HepG2 (cell line): ENCODE results near the gene OTUB2. TPM values are rescaled to one million over a fixed set of nuclear protein-coding genes. Genes with fewer than 3 reads are reported as not detected.

Experiments used
- ATF7 ChIP-seq, 2 experiments: fragments of 450-650 bp in 1 of 2; sonication (generic) in 1 of 2; formaldehyde crosslinking in 1 of 2; IDR thresholded peaks; 2 replicates each; pipeline versions ENCODE4 v1.4.0 to v1.6.1; 2016 to 2020; ENCODE audit warnings: antibody characterized with exemption in 1 of 2, mild to moderate bottlenecking in 1 of 2, missing genetic modification reagents in 1 of 2
- NCOA5 ChIP-seq: sonication (generic); formaldehyde crosslinking; IDR thresholded peaks from 2 replicates; pipeline ENCODE4 v1.4.0; 2020; ENCODE audit warnings: missing genetic modification reagents
- NR2F1 ChIP-seq, 2 experiments: fragments of 450-650 bp in 1 of 2; formaldehyde crosslinking in 1 of 2; IDR thresholded peaks; 2 replicates each; pipeline versions ENCODE4 v1.5.0 to v1.6.1; 2016 to 2020; ENCODE audit warnings: mild to moderate bottlenecking in 1 of 2, missing compliant biosample characterization in 1 of 2, missing genetic modification reagents in 1 of 2, moderate library complexity in 1 of 2
- SOX5 ChIP-seq: IDR thresholded peaks from 2 replicates; pipeline ENCODE4 v1.6.1; 2016; ENCODE audit warnings: borderline replicate concordance
- ZMAT3 ChIP-seq: sonication (generic); formaldehyde crosslinking; conservative IDR thresholded peaks from 2 replicates; pipeline ENCODE4 v1.7.0; 2021; ENCODE audit warnings: missing genetic modification reagents
- ZNF670 ChIP-seq: sonication (generic); formaldehyde crosslinking; IDR thresholded peaks from 2 replicates; pipeline ENCODE4 v1.8.0; 2022; ENCODE audit warnings: mild to moderate bottlenecking, missing genetic modification reagents, borderline replicate concordance
- polyA plus RNA-seq, 8 experiments: library from polyadenylated mRNA; depleted of rRNA in 3 of 8; stranded (reverse) in 7 of 8; unstranded in 1 of 8; fragments of >200 nt; fragmentation: Illumina TruSeq in 4 of 8; extraction: Trizol in 4 of 8; gene quantifications; 2 replicates each; pipeline versions ENCODE4 v1.2.1 to v1.2.3, GENCODE V29; 2011 to 2016; ENCODE audit warnings: low read depth in 4 of 8, missing spikeins in 1 of 8, mixed read lengths in 1 of 8; ENCODE audit not compliant: insufficient read depth in 1 of 8
- total RNA-seq, 5 experiments: library from RNA; depleted of rRNA; stranded (reverse); fragments of >200 nt; fragmentation: Illumina TruSeq; extraction: Trizol; gene quantifications; 2 replicates each; pipeline ENCODE4 v1.2.3, GENCODE V29; 2016; ENCODE audit warnings: low read depth in 1 of 5
- TF ChIP-seq, protein P1 (sequence below): sonication (generic); formaldehyde crosslinking; IDR thresholded peaks from 2 replicates; pipeline ENCODE4 v1.4.0; 2020; ENCODE audit warnings: mild to moderate bottlenecking, missing genetic modification reagents
- TF ChIP-seq, protein P2 (sequence below): sonication (generic); formaldehyde crosslinking; IDR thresholded peaks from 2 replicates; pipeline ENCODE4 v1.4.0; 2020; ENCODE audit warnings: missing genetic modification reagents
- TF ChIP-seq, protein P3 (sequence below): sonication (generic); formaldehyde crosslinking; IDR thresholded peaks from 2 replicates; pipeline ENCODE4; 2020; ENCODE audit warnings: missing genetic modification reagents, mild to moderate bottlenecking, borderline replicate concordance
- TF ChIP-seq, protein P4 (sequence below): sonication (generic); formaldehyde crosslinking; IDR thresholded peaks from 2 replicates; pipeline ENCODE4 v1.8.0; 2022; ENCODE audit warnings: missing genetic modification reagents, mild to moderate bottlenecking, inconsistent platforms, borderline replicate concordance
- TF ChIP-seq, protein P5 (sequence below): conservative IDR thresholded peaks from 2 replicates; pipeline ENCODE4 v1.6.1; 2018; ENCODE audit warnings: missing genetic modification reagents
- TF ChIP-seq, protein P6 (sequence below): sonication (generic); formaldehyde crosslinking; IDR thresholded peaks from 2 replicates; pipeline ENCODE4 v1.5.0; 2020; ENCODE audit warnings: missing genetic modification reagents
- TF ChIP-seq, protein P7 (sequence below): sonication (generic); formaldehyde crosslinking; IDR thresholded peaks from 2 replicates; pipeline ENCODE4 v1.4.0; 2020; ENCODE audit warnings: mild to moderate bottlenecking, missing genetic modification reagents

The OTUB2 gene
- total and polyA plus RNA-seq, 2 of the 13 experiments (the other 11 are each of a cell fraction or from before 2014, with no cell fraction given) = 2.2 to 2.4 TPM

DNA sequence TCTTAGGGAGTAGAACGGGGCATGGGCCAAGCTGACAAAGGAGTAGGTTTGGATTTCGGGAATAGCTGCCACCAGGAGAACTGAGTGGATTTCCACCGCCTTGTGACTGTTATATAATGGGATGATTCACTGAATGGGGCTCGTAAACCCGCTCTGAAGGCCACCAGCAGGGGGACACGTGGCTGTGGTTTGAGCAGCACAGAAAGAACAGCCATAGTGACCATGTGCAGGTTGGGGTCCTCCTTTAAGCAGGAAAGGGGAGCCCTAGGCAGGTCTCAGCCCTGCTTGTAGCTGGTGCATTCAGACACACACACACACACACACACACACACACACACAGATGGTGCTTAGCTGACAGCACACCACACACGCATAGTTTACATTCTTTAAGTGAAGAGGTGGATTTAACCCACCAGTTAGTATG, 41.1 kb upstream of the OTUB2 start (continued):
- TF ChIP-seq, protein P1, sequence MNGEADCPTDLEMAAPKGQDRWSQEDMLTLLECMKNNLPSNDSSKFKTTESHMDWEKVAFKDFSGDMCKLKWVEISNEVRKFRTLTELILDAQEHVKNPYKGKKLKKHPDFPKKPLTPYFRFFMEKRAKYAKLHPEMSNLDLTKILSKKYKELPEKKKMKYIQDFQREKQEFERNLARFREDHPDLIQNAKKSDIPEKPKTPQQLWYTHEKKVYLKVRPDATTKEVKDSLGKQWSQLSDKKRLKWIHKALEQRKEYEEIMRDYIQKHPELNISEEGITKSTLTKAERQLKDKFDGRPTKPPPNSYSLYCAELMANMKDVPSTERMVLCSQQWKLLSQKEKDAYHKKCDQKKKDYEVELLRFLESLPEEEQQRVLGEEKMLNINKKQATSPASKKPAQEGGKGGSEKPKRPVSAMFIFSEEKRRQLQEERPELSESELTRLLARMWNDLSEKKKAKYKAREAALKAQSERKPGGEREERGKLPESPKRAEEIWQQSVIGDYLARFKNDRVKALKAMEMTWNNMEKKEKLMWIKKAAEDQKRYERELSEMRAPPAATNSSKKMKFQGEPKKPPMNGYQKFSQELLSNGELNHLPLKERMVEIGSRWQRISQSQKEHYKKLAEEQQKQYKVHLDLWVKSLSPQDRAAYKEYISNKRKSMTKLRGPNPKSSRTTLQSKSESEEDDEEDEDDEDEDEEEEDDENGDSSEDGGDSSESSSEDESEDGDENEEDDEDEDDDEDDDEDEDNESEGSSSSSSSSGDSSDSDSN (CRISPR knock-in tag) = peak; percentile 26; the same call in 1 of the 2 replicates
- TF ChIP-seq SOX5 (CRISPR knock-in tag) = peak; percentile 27; the same call in 1 of the 2 replicates
- no peak for TF ChIP-seq ATF7 (IDR thresholded peaks at IDR 0.05)
- no peak for TF ChIP-seq ATF7 (CRISPR knock-in tag; IDR thresholded peaks at IDR 0.05)
- TF ChIP-seq, protein P2, sequence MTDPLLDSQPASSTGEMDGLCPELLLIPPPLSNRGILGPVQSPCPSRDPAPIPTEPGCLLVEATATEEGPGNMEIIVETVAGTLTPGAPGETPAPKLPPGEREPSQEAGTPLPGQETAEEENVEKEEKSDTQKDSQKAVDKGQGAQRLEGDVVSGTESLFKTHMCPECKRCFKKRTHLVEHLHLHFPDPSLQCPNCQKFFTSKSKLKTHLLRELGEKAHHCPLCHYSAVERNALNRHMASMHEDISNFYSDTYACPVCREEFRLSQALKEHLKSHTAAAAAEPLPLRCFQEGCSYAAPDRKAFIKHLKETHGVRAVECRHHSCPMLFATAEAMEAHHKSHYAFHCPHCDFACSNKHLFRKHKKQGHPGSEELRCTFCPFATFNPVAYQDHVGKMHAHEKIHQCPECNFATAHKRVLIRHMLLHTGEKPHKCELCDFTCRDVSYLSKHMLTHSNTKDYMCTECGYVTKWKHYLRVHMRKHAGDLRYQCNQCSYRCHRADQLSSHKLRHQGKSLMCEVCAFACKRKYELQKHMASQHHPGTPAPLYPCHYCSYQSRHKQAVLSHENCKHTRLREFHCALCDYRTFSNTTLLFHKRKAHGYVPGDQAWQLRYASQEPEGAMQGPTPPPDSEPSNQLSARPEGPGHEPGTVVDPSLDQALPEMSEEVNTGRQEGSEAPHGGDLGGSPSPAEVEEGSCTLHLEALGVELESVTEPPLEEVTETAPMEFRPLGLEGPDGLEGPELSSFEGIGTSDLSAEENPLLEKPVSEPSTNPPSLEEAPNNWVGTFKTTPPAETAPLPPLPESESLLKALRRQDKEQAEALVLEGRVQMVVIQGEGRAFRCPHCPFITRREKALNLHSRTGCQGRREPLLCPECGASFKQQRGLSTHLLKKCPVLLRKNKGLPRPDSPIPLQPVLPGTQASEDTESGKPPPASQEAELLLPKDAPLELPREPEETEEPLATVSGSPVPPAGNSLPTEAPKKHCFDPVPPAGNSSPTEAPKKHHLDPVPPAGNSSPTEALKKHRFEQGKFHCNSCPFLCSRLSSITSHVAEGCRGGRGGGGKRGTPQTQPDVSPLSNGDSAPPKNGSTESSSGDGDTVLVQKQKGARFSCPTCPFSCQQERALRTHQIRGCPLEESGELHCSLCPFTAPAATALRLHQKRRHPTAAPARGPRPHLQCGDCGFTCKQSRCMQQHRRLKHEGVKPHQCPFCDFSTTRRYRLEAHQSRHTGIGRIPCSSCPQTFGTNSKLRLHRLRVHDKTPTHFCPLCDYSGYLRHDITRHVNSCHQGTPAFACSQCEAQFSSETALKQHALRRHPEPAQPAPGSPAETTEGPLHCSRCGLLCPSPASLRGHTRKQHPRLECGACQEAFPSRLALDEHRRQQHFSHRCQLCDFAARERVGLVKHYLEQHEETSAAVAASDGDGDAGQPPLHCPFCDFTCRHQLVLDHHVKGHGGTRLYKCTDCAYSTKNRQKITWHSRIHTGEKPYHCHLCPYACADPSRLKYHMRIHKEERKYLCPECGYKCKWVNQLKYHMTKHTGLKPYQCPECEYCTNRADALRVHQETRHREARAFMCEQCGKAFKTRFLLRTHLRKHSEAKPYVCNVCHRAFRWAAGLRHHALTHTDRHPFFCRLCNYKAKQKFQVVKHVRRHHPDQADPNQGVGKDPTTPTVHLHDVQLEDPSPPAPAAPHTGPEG (CRISPR knock-in tag) = no peak
- TF ChIP-seq, protein P3, sequence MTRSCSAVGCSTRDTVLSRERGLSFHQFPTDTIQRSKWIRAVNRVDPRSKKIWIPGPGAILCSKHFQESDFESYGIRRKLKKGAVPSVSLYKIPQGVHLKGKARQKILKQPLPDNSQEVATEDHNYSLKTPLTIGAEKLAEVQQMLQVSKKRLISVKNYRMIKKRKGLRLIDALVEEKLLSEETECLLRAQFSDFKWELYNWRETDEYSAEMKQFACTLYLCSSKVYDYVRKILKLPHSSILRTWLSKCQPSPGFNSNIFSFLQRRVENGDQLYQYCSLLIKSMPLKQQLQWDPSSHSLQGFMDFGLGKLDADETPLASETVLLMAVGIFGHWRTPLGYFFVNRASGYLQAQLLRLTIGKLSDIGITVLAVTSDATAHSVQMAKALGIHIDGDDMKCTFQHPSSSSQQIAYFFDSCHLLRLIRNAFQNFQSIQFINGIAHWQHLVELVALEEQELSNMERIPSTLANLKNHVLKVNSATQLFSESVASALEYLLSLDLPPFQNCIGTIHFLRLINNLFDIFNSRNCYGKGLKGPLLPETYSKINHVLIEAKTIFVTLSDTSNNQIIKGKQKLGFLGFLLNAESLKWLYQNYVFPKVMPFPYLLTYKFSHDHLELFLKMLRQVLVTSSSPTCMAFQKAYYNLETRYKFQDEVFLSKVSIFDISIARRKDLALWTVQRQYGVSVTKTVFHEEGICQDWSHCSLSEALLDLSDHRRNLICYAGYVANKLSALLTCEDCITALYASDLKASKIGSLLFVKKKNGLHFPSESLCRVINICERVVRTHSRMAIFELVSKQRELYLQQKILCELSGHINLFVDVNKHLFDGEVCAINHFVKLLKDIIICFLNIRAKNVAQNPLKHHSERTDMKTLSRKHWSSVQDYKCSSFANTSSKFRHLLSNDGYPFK (CRISPR knock-in tag) = no peak
- TF ChIP-seq NCOA5 (CRISPR knock-in tag) = no peak
- TF ChIP-seq, protein P4, sequence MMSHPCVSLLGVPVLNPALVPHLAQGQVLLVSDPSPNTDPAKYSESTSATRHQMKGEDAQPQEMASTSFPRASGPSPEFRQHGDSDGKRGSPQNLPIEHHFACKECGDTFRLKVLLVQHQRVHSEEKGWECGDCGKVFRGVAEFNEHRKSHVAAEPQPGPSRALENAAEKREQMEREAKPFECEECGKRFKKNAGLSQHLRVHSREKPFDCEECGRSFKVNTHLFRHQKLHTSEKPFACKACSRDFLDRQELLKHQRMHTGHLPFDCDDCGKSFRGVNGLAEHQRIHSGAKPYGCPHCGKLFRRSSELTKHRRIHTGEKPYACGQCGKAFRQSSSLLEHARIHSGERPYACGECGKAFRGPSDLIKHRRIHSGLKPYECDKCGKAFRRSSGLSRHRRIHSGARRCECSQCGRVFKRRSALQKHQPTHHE (CRISPR knock-in tag) = no peak
- TF ChIP-seq, protein P5, sequence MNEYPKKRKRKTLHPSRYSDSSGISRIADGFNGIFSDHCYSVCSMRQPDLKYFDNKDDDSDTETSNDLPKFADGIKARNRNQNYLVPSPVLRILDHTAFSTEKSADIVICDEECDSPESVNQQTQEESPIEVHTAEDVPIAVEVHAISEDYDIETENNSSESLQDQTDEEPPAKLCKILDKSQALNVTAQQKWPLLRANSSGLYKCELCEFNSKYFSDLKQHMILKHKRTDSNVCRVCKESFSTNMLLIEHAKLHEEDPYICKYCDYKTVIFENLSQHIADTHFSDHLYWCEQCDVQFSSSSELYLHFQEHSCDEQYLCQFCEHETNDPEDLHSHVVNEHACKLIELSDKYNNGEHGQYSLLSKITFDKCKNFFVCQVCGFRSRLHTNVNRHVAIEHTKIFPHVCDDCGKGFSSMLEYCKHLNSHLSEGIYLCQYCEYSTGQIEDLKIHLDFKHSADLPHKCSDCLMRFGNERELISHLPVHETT (CRISPR knock-in tag) = no peak
- TF ChIP-seq ZNF670 (CRISPR knock-in tag) = no peak
- no peak for TF ChIP-seq NR2F1 (CRISPR knock-in tag; IDR thresholded peaks at IDR 0.05)
- TF ChIP-seq ZMAT3 (CRISPR knock-in tag) = no peak
- TF ChIP-seq, protein P6, sequence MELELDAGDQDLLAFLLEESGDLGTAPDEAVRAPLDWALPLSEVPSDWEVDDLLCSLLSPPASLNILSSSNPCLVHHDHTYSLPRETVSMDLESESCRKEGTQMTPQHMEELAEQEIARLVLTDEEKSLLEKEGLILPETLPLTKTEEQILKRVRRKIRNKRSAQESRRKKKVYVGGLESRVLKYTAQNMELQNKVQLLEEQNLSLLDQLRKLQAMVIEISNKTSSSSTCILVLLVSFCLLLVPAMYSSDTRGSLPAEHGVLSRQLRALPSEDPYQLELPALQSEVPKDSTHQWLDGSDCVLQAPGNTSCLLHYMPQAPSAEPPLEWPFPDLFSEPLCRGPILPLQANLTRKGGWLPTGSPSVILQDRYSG (CRISPR knock-in tag) = no peak
- TF ChIP-seq, protein P7, sequence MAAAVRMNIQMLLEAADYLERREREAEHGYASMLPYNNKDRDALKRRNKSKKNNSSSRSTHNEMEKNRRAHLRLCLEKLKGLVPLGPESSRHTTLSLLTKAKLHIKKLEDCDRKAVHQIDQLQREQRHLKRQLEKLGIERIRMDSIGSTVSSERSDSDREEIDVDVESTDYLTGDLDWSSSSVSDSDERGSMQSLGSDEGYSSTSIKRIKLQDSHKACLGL (CRISPR knock-in tag) = no peak
